Calu3 (cell line): ENCODE data around the gene ZNF214. TPM values are rescaled to one million over a fixed set of nuclear protein-coding genes. Genes with fewer than 3 reads are reported as not detected.

Experiments
- BruUV-seq: library from RNA; stranded (reverse); fragments of 400-500 nt; replicated peaks from 2 replicates; lab custom pipeline; 2021; lab: Mats Ljungman, UMichigan
- CTCF ChIA-PET: fragments of 300-600 bp; sonication (Branson Sonifier 250); formaldehyde crosslinking; loops from one replicate; lab custom pipeline; 2022; ENCODE audit warnings: antibody characterized with exemption; lab: Charles Lee
- DNase-seq: peaks from one replicate; pipeline ENCODE4 v3.0.0; 2022
- H3K27ac Mint-ChIP-seq: one replicate; pipeline ENCODE4 v1.8.0; 2022; ENCODE audit warnings: mixed read lengths; ENCODE audit not compliant: unreplicated experiment
- H3K27me3 Mint-ChIP-seq: one replicate; pipeline ENCODE4 v1.8.0; 2022; ENCODE audit warnings: mixed read lengths; ENCODE audit not compliant: unreplicated experiment
- H3K36me3 Mint-ChIP-seq: one replicate; pipeline ENCODE4 v1.8.0; 2022; ENCODE audit warnings: mild to moderate bottlenecking, moderate library complexity, mixed read lengths; ENCODE audit not compliant: insufficient read depth, unreplicated experiment
- H3K4me1 Mint-ChIP-seq: one replicate; pipeline ENCODE4 v1.8.0; 2022; ENCODE audit warnings: mild to moderate bottlenecking, low read depth, mixed read lengths; ENCODE audit not compliant: unreplicated experiment
- H3K4me3 Mint-ChIP-seq: one replicate; pipeline ENCODE4 v1.8.0; 2022; ENCODE audit warnings: mild to moderate bottlenecking, low read depth, moderate library complexity, mixed read lengths; ENCODE audit not compliant: unreplicated experiment
- H3K9me3 Mint-ChIP-seq: one replicate; pipeline ENCODE4 v1.8.0; 2022; ENCODE audit warnings: low read depth, mixed read lengths; ENCODE audit not compliant: unreplicated experiment
- intact Hi-C: fragments of 100-400 bp; cut with micrococcal nuclease; formaldehyde crosslinking; loops from one replicate; pipeline ENCODE4 v1.10.0; 2022; ENCODE audit not compliant: unreplicated experiment
- total RNA-seq: library from RNA; stranded (reverse); gene quantifications from 2 replicates; pipeline ENCODE4 v1.2.3, GENCODE V29; 2022
- TF ChIP-seq, protein P1 (sequence below): fragments of 200-600 bp; IDR thresholded peaks from one replicate; pipeline ENCODE4 v1.8.0; 2022; ENCODE audit warnings: antibody characterized with exemption; ENCODE audit not compliant: unreplicated experiment

The ZNF214 gene
- total RNA-seq, 1 experiment from 2014 or later, result 3.0 TPM

GRCh38 chr11:7019500-7020182, 505 bp downstream of the ZNF214 start:
- no peaks in the 10 kb centered on the region for H3K4me1 Mint-ChIP-seq
- intact Hi-C loops, result no loop called here
- H3K4me3 Mint-ChIP-seq, result peak overlapping the region; percentile 75
- DNase-seq, result peak; percentile 10
- CTCF ChIA-PET, result interaction anchor here (0.6 kb wide), 1 partner anchor 193 kb away, joined by 8 read pairs; no protein-coding TSS in a partner anchor
- H3K27ac Mint-ChIP-seq, result peak overlapping the region; percentile 52
- H3K27me3 Mint-ChIP-seq, result no peaks in the 10 kb centered on the region
- H3K9me3 Mint-ChIP-seq, result no peaks in the 10 kb centered on the region
- TF ChIP-seq, protein P1, sequence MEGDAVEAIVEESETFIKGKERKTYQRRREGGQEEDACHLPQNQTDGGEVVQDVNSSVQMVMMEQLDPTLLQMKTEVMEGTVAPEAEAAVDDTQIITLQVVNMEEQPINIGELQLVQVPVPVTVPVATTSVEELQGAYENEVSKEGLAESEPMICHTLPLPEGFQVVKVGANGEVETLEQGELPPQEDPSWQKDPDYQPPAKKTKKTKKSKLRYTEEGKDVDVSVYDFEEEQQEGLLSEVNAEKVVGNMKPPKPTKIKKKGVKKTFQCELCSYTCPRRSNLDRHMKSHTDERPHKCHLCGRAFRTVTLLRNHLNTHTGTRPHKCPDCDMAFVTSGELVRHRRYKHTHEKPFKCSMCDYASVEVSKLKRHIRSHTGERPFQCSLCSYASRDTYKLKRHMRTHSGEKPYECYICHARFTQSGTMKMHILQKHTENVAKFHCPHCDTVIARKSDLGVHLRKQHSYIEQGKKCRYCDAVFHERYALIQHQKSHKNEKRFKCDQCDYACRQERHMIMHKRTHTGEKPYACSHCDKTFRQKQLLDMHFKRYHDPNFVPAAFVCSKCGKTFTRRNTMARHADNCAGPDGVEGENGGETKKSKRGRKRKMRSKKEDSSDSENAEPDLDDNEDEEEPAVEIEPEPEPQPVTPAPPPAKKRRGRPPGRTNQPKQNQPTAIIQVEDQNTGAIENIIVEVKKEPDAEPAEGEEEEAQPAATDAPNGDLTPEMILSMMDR, result no peak
- peaks cover 14% of the 10 kb centered on the region for H3K36me3 Mint-ChIP-seq
- BruUV-seq, result TSS peak; percentile 66

- CTCF ChIA-PET, result interaction anchor here (0.7 kb wide), 1 partner anchor 274 kb away, joined by 3 read pairs; no protein-coding TSS in a partner anchor
- H3K4me3 Mint-ChIP-seq, result no peak overlapping the region
These were observed 4.1 kb downstream of the ZNF214 start for GRCh38 chr11:7016011-7016410.

GRCh38 chr11:7014118-7014517, 6.0 kb downstream of the ZNF214 start:
- no peaks in the 10 kb centered on the region for H3K27me3 Mint-ChIP-seq
- intact Hi-C loops, result no loop called here
- H3K9me3 Mint-ChIP-seq, result peaks cover 2% of the 10 kb centered on the region
- no peak overlapping the region for H3K27ac Mint-ChIP-seq
- no peak overlapping the region for H3K4me3 Mint-ChIP-seq
- H3K36me3 Mint-ChIP-seq, result no peaks in the 10 kb centered on the region
- CTCF ChIA-PET, result no interaction called here
- BruUV-seq, result no TSS peak
- H3K4me1 Mint-ChIP-seq, result no peaks in the 10 kb centered on the region
- TF ChIP-seq, protein P1, result no peak
- no peak for DNase-seq

More at GRCh38 chr11:7016011-7016410, 4.1 kb downstream of the ZNF214 start:
- intact Hi-C loops, result no loop called here
- H3K36me3 Mint-ChIP-seq, result peaks cover 14% of the 10 kb centered on the region
- no peak overlapping the region for H3K27ac Mint-ChIP-seq
- no peaks in the 10 kb centered on the region for H3K27me3 Mint-ChIP-seq
- TF ChIP-seq, protein P1, result no peak
- BruUV-seq, result no TSS peak
- no peaks in the 10 kb centered on the region for H3K9me3 Mint-ChIP-seq
- H3K4me1 Mint-ChIP-seq, result no peaks in the 10 kb centered on the region
- DNase-seq, result no peak

DNA sequence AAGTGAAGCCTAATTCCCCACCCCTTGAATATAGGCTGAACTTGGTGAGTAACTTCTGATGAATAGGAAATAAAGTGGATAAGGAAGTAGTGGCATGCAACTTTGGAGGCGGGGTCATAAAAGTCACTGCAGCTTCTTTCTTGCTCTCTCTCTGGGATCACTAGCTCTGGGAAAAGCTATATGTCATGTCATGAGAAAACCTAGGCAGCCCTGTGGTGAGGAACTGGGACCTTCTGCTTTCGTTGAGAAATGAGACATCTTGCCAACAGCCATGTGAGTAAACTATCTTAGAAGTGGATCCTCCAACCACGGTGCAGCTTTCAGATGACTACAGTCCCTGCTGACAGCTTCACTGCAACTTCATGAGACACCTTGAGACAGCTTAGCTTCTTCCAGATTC, 15.7 kb downstream of the ZNF214 start:
- intact Hi-C loops, result no loop called here
- TF ChIP-seq, protein P1, result no peak
- H3K27me3 Mint-ChIP-seq, result no peaks in the 10 kb centered on the region
- no peak overlapping the region for H3K4me3 Mint-ChIP-seq
- peaks cover 1% of the 10 kb centered on the region for H3K9me3 Mint-ChIP-seq
- no peak for DNase-seq
- H3K36me3 Mint-ChIP-seq, result no peaks in the 10 kb centered on the region
- no peaks in the 10 kb centered on the region for H3K4me1 Mint-ChIP-seq
- H3K27ac Mint-ChIP-seq, result no peak overlapping the region
- no TSS peak for BruUV-seq
- CTCF ChIA-PET, result no interaction called here
